ENCODE data around the gene CRYZ.

DNA sequence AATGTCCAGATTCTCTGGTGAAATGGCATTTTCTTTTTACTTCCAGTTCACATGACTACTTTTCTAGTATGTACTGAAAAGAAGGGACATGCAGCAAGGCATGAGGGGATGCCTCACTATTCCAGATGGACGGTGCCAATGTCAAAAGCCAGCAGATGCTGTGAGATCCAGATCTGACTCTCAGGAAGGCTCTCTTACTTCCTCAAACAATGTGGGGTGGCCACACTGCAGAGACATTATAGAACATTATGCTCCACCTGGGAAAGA lies 17.7 kb downstream of the CRYZ start:
- TF ChIP-seq CTCF (optimal IDR thresholded peaks at IDR 0.05 in 1 of 3, IDR thresholded peaks at IDR 0.05 in 1 of 3, conservative IDR thresholded peaks at IDR 0.05 in 1 of 3; ENCODE audit: extremely low read depth in 1 of 3, insufficient read depth in 2 of 3, low read length in 3 of 3) (no peak), EZH2 (IDR thresholded peaks at IDR 0.05; ENCODE audit: low read length) (no peak)

All from keratinocyte (primary cell).